Muscle of back (tissue), 11 donors: ENCODE data around the gene AGPAT4. TPM values are rescaled to one million over a fixed set of nuclear protein-coding genes. Genes with fewer than 3 reads are reported as not detected.

Source experiments
- DNase-seq, 3 donors: peaks; one replicate each; pipeline versions ENCODE4 v3.0.0 to v3.0.0-alpha.2; 2013
- polyA plus RNA-seq, 10 donors: library from polyadenylated mRNA; unstranded; fragments of 120-200 nt; gene quantifications; one replicate each; pipeline ENCODE4 v1.2.1, GENCODE V29; 2013; ENCODE audit not compliant: insufficient read length in 10 of 10

Gene AGPAT4
- polyA plus RNA-seq, 10 donors = 7.9 to 12.5 (median 10.0) TPM

- DNase-seq = peak; percentile 47 to 87 (median 61)
Measured at GRCh38 chr6:161257793-161258457, 15.9 kb downstream of the AGPAT4 start.

DNA sequence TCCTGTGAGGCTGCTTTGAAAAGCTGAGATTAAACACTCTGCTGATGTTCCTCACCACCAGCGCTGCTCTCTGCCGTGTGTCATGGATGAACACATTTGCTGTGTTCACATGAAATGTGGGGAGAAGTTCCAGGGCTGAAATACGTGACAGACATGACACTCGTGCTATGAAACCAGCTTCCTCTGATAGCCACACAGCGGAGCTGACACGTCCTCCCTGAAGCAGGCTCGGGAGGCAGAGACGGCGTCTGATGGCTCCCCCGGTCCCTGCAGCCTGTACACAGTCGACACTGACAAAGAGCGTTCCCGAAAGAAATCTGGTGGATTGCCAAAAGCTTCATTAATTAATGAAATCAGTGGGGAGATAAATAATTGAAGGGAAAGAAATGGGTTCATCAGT lies 17.5 kb downstream of the AGPAT4 start:
- no peak for DNase-seq

DNA sequence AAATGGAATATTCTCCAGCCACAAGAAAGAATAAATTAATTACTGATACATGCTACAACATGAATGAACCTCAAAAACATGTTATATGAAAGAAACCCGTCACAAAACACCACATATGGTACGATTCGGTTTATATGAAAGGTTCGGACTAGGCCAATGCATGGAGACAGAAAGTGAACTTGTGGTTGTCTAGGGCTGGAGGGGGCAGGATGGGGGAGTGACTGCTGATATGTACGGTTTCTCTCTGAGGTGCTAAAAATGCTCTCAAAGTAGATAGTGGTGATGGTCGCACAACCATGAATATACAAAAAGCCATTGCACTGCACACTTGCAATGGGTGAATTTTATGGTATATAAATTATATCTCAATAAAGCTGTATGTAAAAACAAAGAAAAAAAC lies 18.3 kb downstream of the AGPAT4 start:
- DNase-seq = no peak

GRCh38 chr6:161254464-161255253 lies 19.2 kb downstream of the AGPAT4 start:
- peak in 1 of 3 donors; percentile 16 for DNase-seq

DNA sequence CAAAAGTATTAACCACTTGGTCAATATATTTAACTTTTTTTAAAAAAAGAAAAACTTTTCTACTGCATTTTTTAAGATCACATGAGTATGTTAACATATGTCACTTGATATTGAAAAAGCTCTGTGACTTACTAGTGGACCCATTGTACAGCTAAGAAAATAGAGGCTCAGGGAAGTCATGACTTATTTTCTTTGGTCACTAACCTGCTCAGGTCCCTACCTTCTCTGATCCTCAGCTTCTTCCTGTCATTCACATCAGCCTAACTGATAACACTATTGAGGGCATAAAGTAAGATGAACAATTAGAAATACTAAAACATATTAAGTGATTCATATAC lies 19.8 kb downstream of the AGPAT4 start:
- no peak for DNase-seq

GRCh38 chr6:161251345-161251744 lies 22.5 kb downstream of the AGPAT4 start:
- DNase-seq = no peak

DNA sequence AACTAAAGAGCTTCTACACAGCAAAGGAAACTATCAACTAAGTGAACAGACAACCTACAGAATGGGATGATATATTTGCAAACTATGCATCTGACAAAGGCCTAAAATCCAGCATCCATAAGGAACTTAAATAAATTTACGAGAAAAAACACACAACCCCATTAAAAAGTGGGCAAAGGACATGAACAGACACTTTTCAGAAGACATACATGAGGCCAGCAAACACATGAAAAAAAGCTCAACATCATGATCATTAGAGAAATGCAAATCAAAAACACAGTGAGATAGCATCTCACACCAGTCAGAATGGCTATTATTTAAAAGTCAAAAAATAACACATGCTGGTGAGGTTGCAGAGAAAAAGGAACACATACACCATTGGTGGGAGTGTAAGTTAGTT lies 24.5 kb downstream of the AGPAT4 start:
- no peak for DNase-seq

DNA sequence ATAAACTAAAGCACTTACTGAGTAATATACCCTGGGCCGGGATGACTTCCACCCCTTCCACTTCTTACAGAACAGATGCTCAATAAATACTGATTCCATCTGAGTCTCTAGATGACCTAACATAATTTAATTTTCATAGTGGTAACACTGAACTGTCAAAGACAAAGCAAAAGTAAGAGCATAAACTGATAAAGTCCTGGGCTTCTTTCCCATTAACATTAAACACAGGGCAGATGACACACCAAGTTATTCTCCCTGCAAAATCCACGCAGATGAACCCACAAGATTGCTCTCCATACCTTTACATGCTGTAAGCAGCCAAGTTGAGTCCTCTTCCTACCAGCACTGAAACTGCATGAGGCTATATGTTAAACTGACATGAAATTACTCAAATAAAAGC lies 27.1 kb downstream of the AGPAT4 start:
- no peak for DNase-seq

GRCh38 chr6:161245363-161245762 lies 28.5 kb downstream of the AGPAT4 start:
- no peak for DNase-seq

GRCh38 chr6:161244725-161245124 lies 29.1 kb downstream of the AGPAT4 start:
- no peak for DNase-seq

DNA sequence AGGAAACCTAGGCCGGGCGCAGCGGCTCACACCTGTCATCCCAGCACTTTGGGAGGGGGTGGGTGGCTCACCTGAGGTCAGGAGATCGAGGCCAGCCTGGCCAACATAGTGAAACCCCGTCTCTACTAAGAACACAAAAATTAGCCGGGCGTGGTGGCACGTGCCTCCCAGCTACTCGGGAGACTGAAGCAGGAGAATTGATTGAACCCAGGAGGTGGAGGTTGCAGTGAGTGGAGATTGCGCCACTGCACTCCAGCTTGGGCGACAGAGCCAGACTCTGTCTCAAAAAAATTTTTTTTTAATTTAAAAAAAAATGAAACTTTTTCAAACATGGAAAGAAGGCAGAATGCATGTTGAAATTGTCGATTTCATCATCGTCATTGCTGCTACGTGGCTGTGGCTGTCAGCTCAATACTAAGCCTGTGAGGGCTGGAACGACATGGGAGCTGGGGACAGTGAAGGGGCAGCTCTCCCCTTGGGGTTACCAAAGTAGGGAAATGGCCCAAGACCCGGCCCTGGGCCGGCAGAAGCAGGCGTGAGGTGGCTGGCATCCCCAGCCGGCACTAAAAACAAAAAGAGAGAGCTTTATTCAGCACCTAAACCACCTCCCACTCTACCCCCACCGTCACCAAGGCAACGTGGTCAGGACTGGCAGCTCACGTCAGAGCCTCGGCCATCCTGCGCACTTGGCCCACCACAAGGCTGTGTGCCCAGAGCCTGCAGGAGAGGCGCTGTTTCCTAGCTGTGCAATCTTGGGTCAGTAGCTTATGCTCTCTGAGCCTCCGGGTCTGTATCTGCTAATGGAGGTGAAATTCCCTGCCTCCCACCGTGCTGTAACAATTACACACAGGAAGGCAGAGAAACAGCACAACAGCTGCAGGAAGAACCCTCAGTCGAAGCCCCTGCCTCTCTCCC lies 30.8 kb downstream of the AGPAT4 start:
- DNase-seq = no peak

DNA sequence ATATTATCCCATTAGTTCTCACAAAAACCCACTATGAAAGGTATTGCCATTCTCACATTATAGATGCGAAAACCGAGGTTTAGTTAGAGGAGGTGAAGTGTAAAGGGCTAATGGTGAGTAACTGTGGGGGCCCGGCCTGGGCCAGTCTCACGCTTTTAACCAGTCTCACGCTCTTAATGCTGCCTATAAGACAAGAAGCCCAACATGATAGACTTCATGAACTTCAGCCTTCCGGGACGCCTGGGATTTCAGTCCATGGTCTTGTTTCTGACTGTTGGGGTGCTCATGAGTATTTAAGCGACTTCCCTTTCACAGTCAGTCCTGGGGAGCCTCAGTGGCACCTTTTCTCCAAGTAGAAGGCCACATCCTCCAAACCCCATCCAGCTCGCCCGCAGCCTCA lies 31.7 kb downstream of the AGPAT4 start:
- no peak for DNase-seq

DNA sequence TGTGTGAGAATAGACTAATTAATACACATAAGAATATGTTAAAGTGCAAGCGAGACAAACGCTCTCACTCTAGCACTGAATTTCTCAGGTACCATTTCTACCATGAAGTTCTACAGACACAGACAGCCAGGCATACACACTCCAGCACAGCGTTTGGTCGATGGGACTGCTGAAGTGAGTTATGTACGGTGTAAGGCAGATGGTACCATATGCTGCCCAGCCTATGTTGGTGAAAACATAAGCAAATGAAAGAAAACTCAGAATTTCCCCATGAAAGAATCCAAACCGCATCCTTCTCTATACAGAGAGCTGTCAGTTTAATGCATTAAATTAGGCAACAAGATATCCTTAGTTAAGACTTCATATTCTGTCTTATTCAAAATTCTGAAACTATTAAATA lies 34.9 kb downstream of the AGPAT4 start:
- no peak for DNase-seq

DNA sequence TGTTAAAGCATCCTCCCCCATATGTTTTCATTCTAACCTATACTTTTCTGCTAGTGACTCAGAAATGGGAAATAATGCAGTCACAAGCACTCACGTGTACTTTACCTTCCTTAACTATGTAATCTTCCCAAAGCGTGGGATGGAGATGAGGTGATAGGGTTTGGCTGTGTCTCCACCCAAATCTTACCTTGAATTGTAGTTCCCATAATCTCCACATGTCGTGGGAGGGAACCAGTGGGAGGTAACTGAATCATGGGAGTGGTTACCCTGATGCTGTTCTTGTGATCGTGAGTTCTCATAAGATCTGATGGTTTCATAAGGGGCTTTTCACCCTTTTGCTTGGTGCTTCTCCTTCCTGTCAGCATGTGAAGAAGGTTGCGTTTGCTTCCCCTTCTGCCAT lies 35.4 kb downstream of the AGPAT4 start:
- DNase-seq = no peak

DNA sequence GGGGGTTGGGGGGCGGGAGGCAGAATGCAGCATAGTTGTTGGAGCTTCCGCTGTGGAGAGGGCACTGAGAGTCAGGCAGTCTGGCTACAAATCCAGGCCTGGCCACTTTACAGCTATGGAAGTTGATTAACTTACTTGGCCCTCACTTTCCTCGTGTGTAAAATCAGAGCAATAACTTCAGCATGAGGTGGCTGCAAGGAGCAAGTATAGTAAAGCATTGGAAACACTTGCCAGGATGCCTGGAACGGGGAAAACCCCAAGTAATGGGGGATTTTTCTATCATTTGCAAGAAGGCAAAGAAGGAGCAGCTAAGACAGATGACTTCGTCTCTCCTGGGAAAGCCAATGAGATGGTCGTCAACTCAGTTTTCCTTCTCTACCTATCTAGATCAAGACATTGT lies 35.8 kb downstream of the AGPAT4 start:
- DNase-seq = peak; percentile 20 to 42 (median 37)

DNA sequence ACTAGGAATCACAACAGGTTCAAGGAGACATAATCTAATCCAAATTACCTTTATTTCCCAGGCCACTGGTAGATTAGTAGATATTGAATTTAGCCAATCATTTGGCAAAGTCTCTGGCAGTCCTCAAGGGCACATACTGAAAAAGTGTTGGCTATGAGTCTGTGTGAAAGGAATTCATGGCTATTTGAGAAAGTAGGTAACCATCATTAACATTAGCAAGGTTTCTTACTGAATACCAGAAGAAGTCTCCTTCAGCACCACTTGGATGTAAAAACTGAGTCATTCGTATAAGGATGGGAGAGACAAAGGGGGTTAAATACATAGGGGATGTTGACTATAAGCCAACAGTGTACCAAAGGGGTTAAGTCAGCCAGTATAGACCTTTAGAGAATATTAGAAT lies 36.7 kb downstream of the AGPAT4 start:
- DNase-seq = no peak

DNA sequence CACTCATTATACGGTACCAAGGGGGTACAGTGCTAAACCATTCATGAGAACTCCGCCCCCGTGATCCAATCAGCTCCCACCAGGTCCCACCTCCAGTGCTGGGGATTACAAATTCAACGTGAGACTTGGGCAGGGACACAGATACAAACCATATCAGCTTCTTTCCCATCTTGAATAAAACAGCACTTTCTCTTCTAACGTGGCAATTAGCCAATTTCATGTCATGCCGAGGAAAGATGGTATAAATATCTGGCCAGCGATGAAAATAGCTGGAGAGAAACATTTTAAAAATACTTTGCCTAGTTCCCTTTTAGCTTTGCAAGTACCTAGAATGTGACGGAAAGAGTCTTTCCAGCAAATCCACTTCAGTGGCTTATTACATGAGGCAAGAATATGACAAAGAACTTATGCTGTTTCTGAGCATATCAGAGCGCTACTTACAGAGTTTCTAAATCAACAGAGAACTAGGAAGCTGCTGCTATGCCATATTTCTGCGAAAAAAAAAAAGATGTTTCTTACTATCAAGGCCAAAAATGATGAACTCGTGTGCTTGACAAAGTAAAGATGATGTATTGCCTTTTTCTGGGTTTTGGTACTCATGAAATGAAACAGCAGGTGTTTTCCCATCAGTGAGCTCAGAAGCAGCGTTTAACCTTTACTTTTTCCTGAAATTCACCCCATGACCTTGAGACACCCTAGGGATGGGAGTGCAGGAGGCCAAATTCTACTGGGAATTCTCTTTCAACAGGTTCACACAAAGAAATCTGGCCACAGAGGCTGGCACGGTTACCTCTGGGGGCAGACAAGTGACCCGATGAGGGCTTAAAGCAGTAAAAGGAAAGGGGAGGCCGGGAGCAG lies 37.9 kb downstream of the AGPAT4 start:
- no peak for DNase-seq

GRCh38 chr6:161233986-161234661 lies 39.7 kb downstream of the AGPAT4 start:
- DNase-seq = peak; percentile 51 to 87 (median 69)

- no peak for DNase-seq
Measured at GRCh38 chr6:161232467-161232866, 41.4 kb downstream of the AGPAT4 start.

DNA sequence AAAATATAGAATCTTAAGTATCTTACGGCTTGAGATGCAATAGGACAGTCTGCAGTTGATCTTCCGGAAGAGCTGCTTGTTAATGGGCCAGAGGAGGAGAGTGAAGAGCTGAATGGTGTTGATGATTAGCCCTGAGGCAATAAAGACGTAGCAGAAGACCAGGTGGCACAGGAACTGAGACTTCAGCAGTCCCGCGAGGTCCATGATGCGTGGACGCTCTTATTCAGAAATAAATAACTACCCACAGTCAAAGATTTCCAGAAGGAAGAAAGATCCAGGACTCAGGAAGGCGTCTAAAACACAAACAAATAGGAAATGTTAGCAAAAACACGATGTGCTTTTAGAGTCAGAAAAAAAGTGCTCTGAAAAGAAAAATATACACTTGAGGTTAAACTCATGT lies 41.9 kb downstream of the AGPAT4 start:
- no peak for DNase-seq

- no peak for DNase-seq
Measured at GRCh38 chr6:161230339-161230738, 43.5 kb downstream of the AGPAT4 start.
